GM03348 (cell line): ENCODE measurements around the gene INF2.
A peak's percentile ranks its signal among the peaks of the same experiment; 100 is the strongest.

Source experiments
- DNase-seq: peaks from one replicate; pipeline ENCODE4 v3.0.0; 2012; ENCODE audit warnings: low spot score

The INF2 gene

GRCh38 chr14:104751539-104752422 lies 62.4 kb downstream of the INF2 start:
- DNase-seq = no peak

DNA sequence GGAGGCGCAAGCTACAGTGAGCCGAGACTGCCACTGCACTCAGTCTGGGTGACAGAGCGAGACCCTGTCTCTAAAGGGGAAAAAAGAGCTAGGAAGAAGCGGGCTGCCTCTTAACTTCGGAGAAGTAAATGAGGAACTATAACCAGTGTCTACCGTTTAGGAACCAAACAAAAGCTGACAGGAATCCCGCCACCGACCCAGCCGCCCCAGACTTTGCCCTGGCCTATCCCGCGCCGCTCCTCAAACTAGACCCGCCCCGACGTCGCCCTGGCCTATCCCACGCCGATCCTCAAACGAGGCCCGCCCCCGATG lies 63.0 kb downstream of the INF2 start:
- no peak for DNase-seq

DNA sequence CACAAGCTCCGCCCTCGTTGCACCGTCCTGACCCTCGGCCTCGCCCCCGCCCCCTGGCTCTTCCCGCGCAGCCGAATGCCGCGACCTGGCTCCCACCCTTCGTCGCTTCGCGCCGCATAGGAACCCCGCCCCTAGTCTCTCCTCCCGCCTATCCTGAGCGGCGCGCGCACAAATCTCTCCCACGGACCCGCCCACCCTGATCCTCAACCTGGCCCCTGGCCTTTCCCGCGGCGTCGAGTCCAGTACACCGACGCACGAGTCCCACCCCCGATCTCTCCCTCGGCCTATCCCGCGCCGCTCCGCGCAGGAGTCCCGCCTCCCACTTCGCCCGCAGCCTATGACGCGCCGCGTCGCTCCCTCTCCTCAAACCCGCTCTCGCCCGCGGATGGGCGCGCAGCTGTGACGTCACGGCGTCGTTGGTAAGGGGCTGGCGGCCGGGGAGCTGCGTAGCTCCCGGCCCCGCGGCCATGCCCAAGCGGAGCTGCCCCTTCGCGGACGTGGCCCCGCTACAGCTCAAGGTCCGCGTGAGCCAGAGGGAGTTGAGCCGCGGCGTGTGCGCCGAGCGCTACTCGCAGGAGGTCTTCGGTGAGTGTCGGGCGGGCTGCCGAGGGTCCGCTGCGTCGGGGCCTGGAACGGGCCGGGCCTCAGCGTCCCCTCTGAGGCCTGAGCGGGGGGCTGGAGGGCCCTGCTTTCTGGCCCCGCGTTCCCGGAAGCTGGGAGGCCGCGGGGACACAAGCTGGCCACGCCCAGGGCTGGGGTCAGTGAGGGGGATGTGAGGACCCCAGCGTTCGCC lies 63.5 kb downstream of the INF2 start, which contains the start of gene SIVA1:
SIVA1 (plus strand) TSS at position 413 of the 793 bp plus-strand sequence; CDS start at position 468, 55 bp downstream.
- peak; percentile 100 for DNase-seq

GRCh38 chr14:104753528-104754212 lies 64.3 kb downstream of the INF2 start:
- DNase-seq = no peak

- DNase-seq = no peak
These were observed 64.9 kb downstream of the INF2 start for GRCh38 chr14:104754213-104754851.

DNA sequence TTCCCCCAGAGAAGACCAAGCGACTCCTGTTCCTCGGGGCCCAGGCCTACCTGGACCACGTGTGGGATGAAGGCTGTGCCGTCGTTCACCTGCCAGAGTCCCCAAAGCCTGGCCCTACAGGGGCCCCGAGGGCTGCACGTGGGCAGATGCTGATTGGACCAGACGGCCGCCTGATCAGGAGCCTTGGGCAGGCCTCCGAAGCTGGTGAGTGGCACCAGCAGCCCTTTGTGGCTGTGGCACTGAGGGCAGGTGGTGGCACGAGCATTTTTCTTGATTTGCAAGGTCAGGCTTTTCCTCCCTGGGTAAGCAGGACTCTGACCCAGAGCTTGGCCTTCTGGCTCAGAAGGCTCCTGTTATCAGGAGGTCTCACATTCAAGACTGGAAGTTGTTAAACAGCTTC lies 66.2 kb downstream of the INF2 start:
- DNase-seq = no peak

DNA sequence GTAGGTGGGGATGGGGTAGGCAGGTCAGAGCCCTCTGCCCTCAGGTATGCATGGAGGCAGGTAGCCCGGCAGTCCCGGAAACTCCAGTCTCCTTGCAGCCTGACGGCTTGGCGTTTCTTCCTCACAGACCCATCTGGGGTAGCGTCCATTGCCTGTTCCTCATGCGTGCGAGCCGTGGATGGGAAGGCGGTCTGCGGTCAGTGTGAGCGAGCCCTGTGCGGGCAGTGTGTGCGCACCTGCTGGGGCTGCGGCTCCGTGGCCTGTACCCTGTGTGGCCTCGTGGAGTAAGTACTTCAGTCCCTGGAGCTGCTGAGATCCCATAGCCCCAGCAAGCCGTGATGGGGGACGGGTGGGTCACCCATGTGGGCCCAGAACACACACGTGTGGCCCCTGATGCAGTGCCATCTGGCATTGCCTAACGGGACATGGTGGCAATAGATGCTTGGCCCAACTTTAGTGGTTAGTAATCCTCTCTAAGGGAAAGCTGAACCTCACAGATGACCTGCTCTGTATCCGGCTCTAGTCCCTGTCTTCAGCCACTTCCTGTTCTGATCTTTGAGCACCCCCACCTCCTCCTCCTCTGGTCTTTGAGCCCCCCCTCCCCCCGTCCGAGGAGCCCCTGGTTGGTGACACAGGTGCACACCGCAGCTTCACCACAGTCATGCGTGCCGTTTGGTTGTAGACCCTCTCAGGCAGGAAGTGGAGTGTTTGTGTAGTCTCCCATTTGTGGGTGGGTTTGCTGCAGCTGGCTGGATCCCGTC lies 67.2 kb downstream of the INF2 start:
- DNase-seq = no peak

GRCh38 chr14:104757238-104757585 lies 67.8 kb downstream of the INF2 start:
- no peak for DNase-seq

DNA sequence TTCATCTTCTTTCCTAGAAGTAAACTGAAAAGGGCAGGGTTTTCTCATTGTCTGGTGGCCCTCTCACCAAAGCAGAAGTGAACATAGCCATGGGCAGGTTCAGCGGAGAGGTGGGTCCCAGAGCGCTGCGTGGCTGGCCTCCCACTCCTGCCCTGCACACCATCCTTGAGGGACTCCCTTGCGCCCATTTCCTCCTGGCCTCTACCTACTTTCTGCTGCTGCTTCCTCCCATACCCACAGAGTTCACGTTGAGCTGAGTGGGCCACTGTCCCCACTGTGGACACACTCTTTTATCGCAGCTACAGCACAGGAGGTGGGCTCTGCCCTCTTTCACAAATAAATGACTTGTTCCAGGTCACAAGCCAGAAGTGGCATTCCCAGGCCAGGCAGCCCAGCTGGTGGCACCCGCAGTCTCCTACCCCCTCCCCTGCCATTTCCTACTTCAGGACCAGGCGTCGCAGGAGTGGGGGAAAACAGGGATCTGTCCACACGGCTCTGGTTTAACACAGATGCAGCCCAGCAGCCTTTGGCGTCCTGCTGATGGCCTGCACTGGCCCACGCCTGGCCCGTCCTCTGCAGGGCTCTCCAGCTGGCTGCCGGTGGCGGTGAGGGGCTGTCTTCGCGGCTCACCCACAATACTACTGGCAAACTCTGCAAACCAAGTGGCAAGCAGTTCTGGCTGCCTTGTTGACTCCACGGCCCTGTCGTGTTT lies 68.4 kb downstream of the INF2 start:
- no peak for DNase-seq

DNA sequence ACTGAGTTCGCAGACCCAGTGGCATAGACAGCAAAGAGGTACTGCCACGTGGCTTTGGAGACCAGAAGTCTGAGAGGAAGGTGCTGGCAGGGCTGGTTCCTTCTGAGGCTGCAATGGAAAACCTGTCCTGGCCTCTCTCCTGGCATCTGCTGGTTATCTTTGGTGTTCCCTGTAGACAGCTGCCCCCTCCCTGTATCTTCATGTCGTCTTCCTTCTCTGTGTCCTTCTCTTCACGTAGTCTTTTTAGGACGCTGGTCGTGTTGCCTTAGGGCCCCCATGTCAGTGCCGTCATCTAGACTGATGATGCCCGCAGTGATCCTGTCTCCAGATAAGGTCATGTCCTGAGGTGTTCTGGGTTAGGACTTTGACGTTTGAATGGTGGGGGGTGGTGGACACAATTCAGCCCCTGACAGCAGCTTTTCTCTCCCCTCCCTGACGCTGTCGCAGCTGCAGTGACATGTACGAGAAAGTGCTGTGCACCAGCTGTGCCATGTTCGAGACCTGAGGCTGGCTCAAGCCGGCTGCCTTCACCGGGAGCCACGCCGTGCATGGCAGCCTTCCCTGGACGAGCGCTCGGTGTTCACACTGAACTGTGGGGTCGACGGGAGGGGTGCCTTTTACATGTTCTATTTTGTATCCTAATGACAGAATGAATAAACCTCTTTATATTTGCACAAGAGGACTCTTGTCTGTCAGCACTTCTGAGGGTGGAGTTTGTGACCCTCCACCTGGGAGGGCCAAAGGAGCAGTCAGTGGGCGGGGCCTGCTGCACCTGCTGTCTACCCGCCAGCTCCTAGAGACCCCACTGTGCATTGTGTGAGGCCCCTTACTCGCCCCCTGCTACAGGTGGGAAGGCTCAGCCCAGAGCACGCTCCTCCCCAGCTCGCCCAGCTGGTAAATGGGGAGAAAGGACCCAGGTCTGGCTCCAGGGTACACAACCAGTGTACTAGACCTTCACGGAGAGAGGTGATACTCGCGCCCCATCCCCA lies 69.9 kb downstream of the INF2 start:
- no peak for DNase-seq

- DNase-seq = no peak
These were observed 76.1 kb downstream of the INF2 start for GRCh38 chr14:104765517-104765916.

DNA sequence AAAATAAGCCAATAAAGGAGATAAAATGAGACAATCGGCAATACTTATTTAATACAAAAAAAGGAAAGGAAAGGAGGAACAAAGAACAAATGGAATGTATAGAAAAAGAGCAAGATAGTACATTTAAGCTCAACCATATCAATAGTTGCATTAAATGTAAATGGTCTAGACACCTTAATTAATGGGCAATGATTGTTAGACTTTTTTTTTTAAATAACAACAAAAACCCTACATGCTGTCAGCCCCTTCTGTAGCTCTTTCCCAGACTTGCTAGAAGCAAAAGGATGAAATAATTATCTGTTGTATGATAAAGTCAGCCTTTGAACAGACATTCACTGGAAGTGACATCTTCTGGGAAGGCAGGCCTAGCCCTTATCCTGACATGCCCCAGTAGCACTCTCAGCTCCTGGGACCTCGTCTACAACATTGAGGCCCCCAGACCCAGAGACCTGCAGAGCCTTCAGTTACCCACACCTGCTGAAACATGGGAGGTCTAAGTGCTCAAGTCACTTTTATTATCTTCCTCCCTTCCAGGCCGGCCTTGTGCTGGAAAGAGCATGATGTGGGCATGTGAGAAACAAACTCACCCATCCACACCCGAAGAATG lies 76.9 kb downstream of the INF2 start:
- DNase-seq = no peak

DNA sequence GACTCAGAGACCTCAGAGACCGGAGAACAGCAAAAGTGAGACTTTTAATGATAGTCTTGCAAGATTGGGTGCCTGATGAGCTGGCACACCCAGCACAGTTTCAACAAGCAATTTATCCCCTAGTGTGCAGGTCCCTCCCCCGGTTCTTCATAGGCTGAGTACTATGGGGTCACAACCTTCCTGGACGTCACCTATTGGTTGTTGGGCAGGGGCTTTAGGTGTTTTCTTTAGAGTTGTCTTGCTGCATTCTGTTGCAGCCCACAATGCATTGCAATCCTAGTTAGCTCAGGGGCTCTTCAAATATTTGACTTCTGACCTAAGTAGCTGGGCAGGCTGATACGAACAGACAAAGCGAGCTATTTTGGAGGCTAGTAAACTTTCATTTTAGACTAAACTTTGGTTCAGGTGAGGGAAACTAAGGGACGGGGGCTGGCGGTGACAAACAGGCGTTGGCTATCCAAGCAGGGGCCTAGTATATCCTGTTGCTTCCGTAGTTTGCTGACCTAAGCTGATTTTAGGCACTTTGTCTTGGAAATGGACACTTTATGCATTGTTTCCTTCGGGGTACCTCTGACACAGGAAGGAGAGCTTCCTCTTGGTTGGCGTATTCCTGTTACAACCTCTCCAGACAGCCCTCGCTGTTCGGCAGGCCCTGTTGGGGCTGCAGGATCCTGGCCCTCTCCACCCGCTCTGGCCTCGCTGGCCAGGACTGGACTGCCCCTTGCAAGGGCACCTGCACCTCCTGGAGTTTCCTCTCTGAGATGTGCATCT lies 77.6 kb downstream of the INF2 start:
- no peak for DNase-seq

GRCh38 chr14:104767634-104767918 lies 78.2 kb downstream of the INF2 start:
- DNase-seq = no peak

GRCh38 chr14:104768437-104769323 lies 79.3 kb downstream of the INF2 start:
- peak; percentile 92 for DNase-seq

DNA sequence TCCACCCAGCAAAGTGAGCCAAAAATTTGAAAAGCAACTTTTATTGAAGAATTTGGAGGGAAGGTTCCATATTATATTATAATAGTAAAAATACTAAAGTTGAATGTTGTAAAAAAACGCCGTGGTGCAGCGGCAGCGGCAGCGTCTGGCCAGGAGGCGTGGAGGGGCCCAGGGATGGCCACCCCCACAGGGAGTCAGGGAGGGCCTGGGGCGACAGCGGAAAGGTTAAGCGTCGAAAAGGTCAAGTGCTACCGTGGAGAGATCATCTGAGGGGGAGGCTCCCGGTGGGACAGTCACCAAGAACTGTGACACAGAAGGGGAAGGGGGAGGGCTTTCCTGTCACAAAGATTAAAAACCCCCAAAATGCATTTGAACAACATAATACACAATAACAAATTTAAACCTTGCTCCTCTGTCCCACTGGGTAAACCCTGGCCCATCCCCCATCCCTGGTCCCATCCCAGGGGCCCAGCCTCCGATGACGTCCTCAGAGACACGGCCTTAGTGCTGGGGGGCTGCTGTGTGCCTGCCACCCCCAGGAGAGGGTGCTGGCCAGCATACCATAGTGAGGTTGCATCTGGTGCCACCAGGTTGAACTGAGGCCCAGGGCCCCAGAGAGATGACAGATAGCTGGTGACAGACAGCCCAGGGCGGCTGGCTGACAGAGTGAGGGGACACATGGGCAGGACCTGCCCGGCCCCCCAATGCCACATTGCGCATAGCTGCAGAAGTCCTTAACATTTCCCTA lies 80.1 kb downstream of the INF2 start:
- no peak for DNase-seq

DNA sequence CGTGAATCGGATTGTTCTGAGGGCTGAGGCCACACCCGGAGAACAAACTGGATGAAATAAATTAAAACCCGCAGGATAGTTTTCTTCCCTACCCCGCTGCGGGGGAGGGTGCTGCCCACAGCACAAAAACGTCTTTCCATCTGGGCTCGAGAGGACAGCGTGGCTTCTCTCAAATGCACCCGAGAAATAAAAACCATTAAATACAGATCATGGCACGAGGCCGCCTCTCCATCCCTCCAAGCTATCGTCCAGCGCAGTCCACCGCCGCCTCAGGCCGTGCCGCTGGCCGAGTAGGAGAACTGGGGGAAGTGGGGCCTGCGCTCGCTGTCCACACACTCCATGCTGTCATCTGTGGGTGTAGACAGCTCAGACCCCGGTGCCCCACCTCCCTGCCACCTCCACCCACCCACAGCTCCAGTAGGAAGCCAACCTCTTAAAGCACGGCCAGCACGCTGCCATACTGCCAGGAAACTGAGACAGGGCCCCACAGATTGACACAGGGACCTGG lies 80.7 kb downstream of the INF2 start:
- no peak for DNase-seq
